Hepatocyte (in vitro differentiated cells): Measurements from ENCODE around the gene CCDC154. TPM values are rescaled to one million over a fixed set of nuclear protein-coding genes. Genes with fewer than 3 reads are reported as not detected.

ENCODE experiments used
- DNase-seq: peaks from one replicate; pipeline ENCODE4 v3.0.0-alpha.2; 2016; ENCODE audit warnings: low spot score
- H2AFZ ChIP-seq: fragments of 200-600 bp; sonication (generic); 2 replicates; pipeline ENCODE4 v1.6.0; 2016; ENCODE audit warnings: antibody characterized with exemption, mild to moderate bottlenecking
- H3K27ac ChIP-seq: fragments of 200-600 bp; sonication (generic); 2 replicates; pipeline ENCODE4 v1.5.1; 2016; ENCODE audit warnings: mild to moderate bottlenecking
- H3K27me3 ChIP-seq: fragments of 200-600 bp; sonication (generic); 2 replicates; pipeline ENCODE4 v1.6.1; 2016
- H3K36me3 ChIP-seq: fragments of 200-600 bp; sonication (generic); replicated peaks from 2 replicates; pipeline ENCODE4 v1.5.1; 2016; ENCODE audit warnings: low read depth; ENCODE audit not compliant: insufficient read depth
- H3K4me1 ChIP-seq: fragments of 200-600 bp; sonication (generic); 2 replicates; pipeline ENCODE4 v1.5.1; 2016; ENCODE audit warnings: mild to moderate bottlenecking, moderate library complexity; ENCODE audit not compliant: insufficient read depth
- H3K4me2 ChIP-seq: fragments of 200-600 bp; sonication (generic); 2 replicates; pipeline ENCODE4 v1.6.0; 2016
- H3K4me3 ChIP-seq: fragments of 200-600 bp; sonication (generic); 2 replicates; pipeline ENCODE4 v1.5.1; 2016; ENCODE audit warnings: mild to moderate bottlenecking
- H3K79me2 ChIP-seq: fragments of 200-600 bp; sonication (generic); 2 replicates; pipeline ENCODE4 v1.6.0; 2017; ENCODE audit warnings: mild to moderate bottlenecking
- H3K9me2 ChIP-seq: fragments of 200-600 bp; sonication (generic); replicated peaks from 2 replicates; pipeline ENCODE4 v1.6.0; 2017; ENCODE audit warnings: mild to moderate bottlenecking; ENCODE audit not compliant: insufficient read depth
- H3K9me3 ChIP-seq: fragments of 200-600 bp; sonication (generic); 2 replicates; pipeline ENCODE4 v1.5.1; 2016; ENCODE audit warnings: low read depth, mild to moderate bottlenecking
- H4K20me1 ChIP-seq: fragments of 200-600 bp; sonication (generic); 2 replicates; pipeline ENCODE4 v1.6.0; 2016; ENCODE audit warnings: mild to moderate bottlenecking; ENCODE audit not compliant: insufficient read depth, poor library complexity, severe bottlenecking
- EZH2 ChIP-seq: fragments of 200-600 bp; sonication (generic); IDR thresholded peaks from 2 replicates; pipeline ENCODE4 v1.6.1; 2016; ENCODE audit warnings: antibody characterized with exemption, mild to moderate bottlenecking, borderline replicate concordance
- EZH2phosphoT487 ChIP-seq: fragments of 200-600 bp; sonication (generic); IDR thresholded peaks from one replicate; pipeline ENCODE4 v1.6.1; 2018; ENCODE audit warnings: antibody characterized with exemption, mild to moderate bottlenecking, low read depth, moderate library complexity; ENCODE audit not compliant: unreplicated experiment, severe bottlenecking
- WGBS: methylation state at CpG from one replicate; pipeline ENCODE4 v1.1.6; 2016; ENCODE audit warnings: low lambda C conversion rate; ENCODE audit errors: missing lambda C conversion rate; 5-methylcytosine and 5-hydroxymethylcytosine counted together
- polyA plus RNA-seq: library from polyadenylated mRNA; unstranded; fragments of >200 nt; fragmentation: Nextera tagmentation; extraction: Ambion mirVana; gene quantifications from 2 replicates; pipeline ENCODE4 v1.2.1, GENCODE V29; 2016
- total RNA-seq: library from RNA; depleted of rRNA; stranded (reverse); fragments of >200 nt; gene quantifications from 2 replicates; pipeline ENCODE4 v1.2.3, GENCODE V29; 2014
- TF ChIP-seq, protein P1 (sequence below): fragments of 200-600 bp; sonication (generic); IDR thresholded peaks from 2 replicates; pipeline ENCODE4 v1.5.1; 2016; ENCODE audit warnings: antibody characterized with exemption, mild to moderate bottlenecking; ENCODE audit not compliant: poor library complexity

Gene CCDC154
- total and polyA plus RNA-seq, 2 experiments from 2014 or later, result 0.33 to 1.6 TPM

DNA sequence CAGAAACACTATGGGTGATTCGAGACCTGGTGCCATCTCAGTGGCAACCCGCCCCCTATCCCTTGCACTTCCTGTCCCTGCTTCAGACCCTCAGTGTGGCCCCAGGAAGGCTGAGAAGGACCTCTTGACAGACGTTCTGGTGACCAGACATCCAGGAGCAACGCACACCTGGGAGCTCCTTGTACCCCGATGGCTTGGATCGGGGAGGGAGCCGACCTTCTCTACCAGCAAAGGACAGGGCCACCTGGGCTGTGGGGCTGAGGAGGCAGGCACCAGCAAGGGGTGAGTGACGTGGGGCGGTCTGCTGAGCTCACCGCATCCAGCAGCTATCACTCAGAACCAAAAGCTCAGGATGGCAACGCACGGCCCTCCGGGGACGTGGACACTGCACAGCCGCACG lies 57.0 kb downstream of the CCDC154 start:
- Histone ChIP-seq H3K27me3 (no peaks in the 10 kb centered on the region), H3K4me2 (no peak overlapping the region), H3K79me2 (no peaks in the 10 kb centered on the region), H3K4me1 (no peaks in the 10 kb centered on the region), H3K36me3 (no peaks in the 10 kb centered on the region), H4K20me1 (no peaks in the 10 kb centered on the region), H3K4me3 (no peak overlapping the region), H2AFZ (no peak overlapping the region), H3K27ac (no peak overlapping the region), H3K9me2 (no peaks in the 10 kb centered on the region), H3K9me3 (no peaks in the 10 kb centered on the region)
- WGBS, result 91% methylated on average over 10 of the region's 16 CpGs
- no peak for DNase-seq
- TF ChIP-seq EZH2 (no peak), EZH2phosphoT487 (no peak)
- TF ChIP-seq, protein P1, sequence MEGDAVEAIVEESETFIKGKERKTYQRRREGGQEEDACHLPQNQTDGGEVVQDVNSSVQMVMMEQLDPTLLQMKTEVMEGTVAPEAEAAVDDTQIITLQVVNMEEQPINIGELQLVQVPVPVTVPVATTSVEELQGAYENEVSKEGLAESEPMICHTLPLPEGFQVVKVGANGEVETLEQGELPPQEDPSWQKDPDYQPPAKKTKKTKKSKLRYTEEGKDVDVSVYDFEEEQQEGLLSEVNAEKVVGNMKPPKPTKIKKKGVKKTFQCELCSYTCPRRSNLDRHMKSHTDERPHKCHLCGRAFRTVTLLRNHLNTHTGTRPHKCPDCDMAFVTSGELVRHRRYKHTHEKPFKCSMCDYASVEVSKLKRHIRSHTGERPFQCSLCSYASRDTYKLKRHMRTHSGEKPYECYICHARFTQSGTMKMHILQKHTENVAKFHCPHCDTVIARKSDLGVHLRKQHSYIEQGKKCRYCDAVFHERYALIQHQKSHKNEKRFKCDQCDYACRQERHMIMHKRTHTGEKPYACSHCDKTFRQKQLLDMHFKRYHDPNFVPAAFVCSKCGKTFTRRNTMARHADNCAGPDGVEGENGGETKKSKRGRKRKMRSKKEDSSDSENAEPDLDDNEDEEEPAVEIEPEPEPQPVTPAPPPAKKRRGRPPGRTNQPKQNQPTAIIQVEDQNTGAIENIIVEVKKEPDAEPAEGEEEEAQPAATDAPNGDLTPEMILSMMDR, result no peak

DNA sequence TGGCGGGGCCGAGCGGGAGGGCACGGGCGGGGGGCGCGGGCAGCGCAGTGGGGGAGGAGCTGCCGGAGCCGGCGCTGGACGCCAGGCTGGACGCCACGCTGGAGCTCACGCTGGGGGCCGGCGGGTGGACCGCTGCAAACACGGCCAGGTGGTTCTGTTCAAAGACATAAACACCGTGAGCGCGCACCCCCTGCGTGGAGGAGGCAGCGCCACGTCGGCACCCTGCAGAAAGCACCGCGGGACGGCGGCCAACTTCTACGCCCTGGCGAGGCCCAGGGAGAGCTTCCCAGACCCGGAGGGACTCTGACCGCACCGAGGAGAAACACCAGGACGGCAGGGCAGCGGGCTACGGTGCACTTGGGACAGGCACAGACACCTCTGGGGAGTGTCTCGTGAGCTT lies 59.1 kb downstream of the CCDC154 start:
- H3K27ac ChIP-seq, result no peak overlapping the region
- no peak for DNase-seq
- no peaks in the 10 kb centered on the region for H3K9me2 ChIP-seq
- H4K20me1 ChIP-seq, result no peaks in the 10 kb centered on the region
- no peaks in the 10 kb centered on the region for H3K9me3 ChIP-seq
- no peaks in the 10 kb centered on the region for H3K79me2 ChIP-seq
- H3K36me3 ChIP-seq, result no peaks in the 10 kb centered on the region
- no peaks in the 10 kb centered on the region for H3K27me3 ChIP-seq
- no peaks in the 10 kb centered on the region for H3K4me1 ChIP-seq
- no peak overlapping the region for H2AFZ ChIP-seq
- TF ChIP-seq EZH2, result no peak
- TF ChIP-seq, protein P1, result no peak
- H3K4me3 ChIP-seq, result no peak overlapping the region
- 96% methylated on average over 24 of the region's 39 CpGs for WGBS
- H3K4me2 ChIP-seq, result no peak overlapping the region

Other genes starting within 250 kb of the CCDC154 start
- gene TPSG1, start 219.3 kb downstream of the CCDC154 start, total RNA-seq, result 0.67 and 1.3 TPM in 2 replicates
- 2.0 and 2.3 TPM in 2 replicates for gene TPSG1, start 219.3 kb downstream of the CCDC154 start, polyA plus RNA-seq
- not detected in 2 replicates for gene TPSB2, start 214.4 kb downstream of the CCDC154 start, total RNA-seq
- gene TPSB2, start 214.4 kb downstream of the CCDC154 start, polyA plus RNA-seq, result not detected in 2 replicates
- not detected in 2 replicates for gene TPSAB1, start 203.9 kb downstream of the CCDC154 start, total RNA-seq
- not detected in 2 replicates for gene TPSAB1, start 203.9 kb downstream of the CCDC154 start, polyA plus RNA-seq
- not detected in 2 replicates for gene TPSD1, start 188.5 kb downstream of the CCDC154 start, total RNA-seq
- not detected in 2 replicates for gene TPSD1, start 188.5 kb downstream of the CCDC154 start, polyA plus RNA-seq
- gene UBE2I, start 134.9 kb downstream of the CCDC154 start, total RNA-seq, result 76.0 and 78.8 TPM in 2 replicates
- 150 and 183 TPM in 2 replicates for gene UBE2I, start 134.9 kb downstream of the CCDC154 start, polyA plus RNA-seq
- 1.8 and 3.0 TPM in 2 replicates for gene BAIAP3, start 110.9 kb downstream of the CCDC154 start, total RNA-seq
- 2.4 and 5.5 TPM in 2 replicates for gene BAIAP3, start 110.9 kb downstream of the CCDC154 start, polyA plus RNA-seq
- gene TSR3, start 92.7 kb downstream of the CCDC154 start, total RNA-seq, result 65.5 and 73.0 TPM in 2 replicates
- 137 and 138 TPM in 2 replicates for gene TSR3, start 92.7 kb downstream of the CCDC154 start, polyA plus RNA-seq
- gene GNPTG, start 92.6 kb downstream of the CCDC154 start, total RNA-seq, result 70.1 and 76.6 TPM in 2 replicates
- 133 and 161 TPM in 2 replicates for gene GNPTG, start 92.6 kb downstream of the CCDC154 start, polyA plus RNA-seq
- gene UNKL, start 29.9 kb downstream of the CCDC154 start, total RNA-seq, result 5.5 and 10.3 TPM in 2 replicates
- 8.5 and 9.6 TPM in 2 replicates for gene UNKL, start 29.9 kb downstream of the CCDC154 start, polyA plus RNA-seq
- gene UQCC4, start 23.8 kb downstream of the CCDC154 start, total RNA-seq, result 16.0 and 17.3 TPM in 2 replicates
- 24.0 and 36.6 TPM in 2 replicates for gene UQCC4, start 23.8 kb downstream of the CCDC154 start, polyA plus RNA-seq
- 2.0 and 2.5 TPM in 2 replicates for gene PERCC1, start 13.5 kb downstream of the CCDC154 start, total RNA-seq
- not detected in 2 replicates for gene PERCC1, start 13.5 kb downstream of the CCDC154 start, polyA plus RNA-seq
- gene CLCN7, start 30.5 kb upstream of the CCDC154 start, total RNA-seq, result 47.4 and 56.3 TPM in 2 replicates
- gene CLCN7, start 30.5 kb upstream of the CCDC154 start, polyA plus RNA-seq, result 107 and 127 TPM in 2 replicates
- not detected in 2 replicates for gene PTX4, start 44.4 kb upstream of the CCDC154 start, total RNA-seq
- gene PTX4, start 44.4 kb upstream of the CCDC154 start, polyA plus RNA-seq, result not detected in 2 replicates
- 12.0 and 22.8 TPM in 2 replicates for gene TELO2, start 48.8 kb upstream of the CCDC154 start, total RNA-seq
- 50.9 and 60.3 TPM in 2 replicates for gene TELO2, start 48.8 kb upstream of the CCDC154 start, polyA plus RNA-seq
- 4.7 and 5.4 TPM in 2 replicates for gene TMEM204, start 89.1 kb upstream of the CCDC154 start, total RNA-seq
- gene TMEM204, start 89.1 kb upstream of the CCDC154 start, polyA plus RNA-seq, result 2.7 and 4.3 TPM in 2 replicates
- gene IFT140, start 167.5 kb upstream of the CCDC154 start, total RNA-seq, result 18.8 and 21.5 TPM in 2 replicates
- gene IFT140, start 167.5 kb upstream of the CCDC154 start, polyA plus RNA-seq, result 18.5 and 22.9 TPM in 2 replicates
- 7.0 and 8.2 TPM in 2 replicates for gene CRAMP1, start 167.8 kb upstream of the CCDC154 start, total RNA-seq
- gene CRAMP1, start 167.8 kb upstream of the CCDC154 start, polyA plus RNA-seq, result 6.7 and 9.9 TPM in 2 replicates
- gene JPT2, start 233.7 kb upstream of the CCDC154 start, total RNA-seq, result 52.0 and 56.1 TPM in 2 replicates
- 7.8 and 9.2 TPM in 2 replicates for gene JPT2, start 233.7 kb upstream of the CCDC154 start, polyA plus RNA-seq